SK-N-SH (cell line): ENCODE results near the gene AACS.

Source experiments
- EZH2phosphoT487 ChIP-seq: fragments of 200-600 bp; sonication (generic); IDR thresholded peaks from 2 replicates; pipeline ENCODE4 v1.6.1; 2017; ENCODE audit warnings: low read depth, mixed run types, mild to moderate bottlenecking, antibody characterized with exemption, moderate library complexity, borderline replicate concordance
- GABPA ChIP-seq: IDR thresholded peaks from 2 replicates; pipeline ENCODE4 v1.4.0; 2012; ENCODE audit warnings: low read depth, mild to moderate bottlenecking
- MAX ChIP-seq: IDR thresholded peaks from 2 replicates; pipeline ENCODE4 v1.4.0; 2012; ENCODE audit warnings: low read depth
- POLR2AphosphoS5 ChIP-seq: IDR thresholded peaks from 2 replicates; pipeline ENCODE4 v1.6.1; 2012; ENCODE audit warnings: low read depth, low read length
- RAD21 ChIP-seq: IDR thresholded peaks from 2 replicates; pipeline ENCODE4 v1.6.1; 2012; ENCODE audit warnings: mild to moderate bottlenecking, low read length
- REST ChIP-seq: IDR thresholded peaks from 2 replicates; pipeline ENCODE4 v1.6.1; 2012; ENCODE audit warnings: mild to moderate bottlenecking, low read depth, low read length, moderate library complexity
- SIN3A ChIP-seq: IDR thresholded peaks from 2 replicates; pipeline ENCODE4 v1.6.1; 2012; ENCODE audit warnings: low read depth, mild to moderate bottlenecking, low read length, moderate library complexity, borderline replicate concordance
- SMC3 ChIP-seq: IDR thresholded peaks from 2 replicates; pipeline ENCODE4 v1.6.1; 2012; ENCODE audit warnings: low read depth, low read length, improper control_type of control experiment
- TAF1 ChIP-seq: IDR thresholded peaks from 2 replicates; pipeline ENCODE4 v1.6.1; 2012; ENCODE audit warnings: low read depth, mild to moderate bottlenecking, low read length, moderate library complexity, borderline replicate concordance
- USF2 ChIP-seq: fragments of 150-350 bp; IDR thresholded peaks from 2 replicates; pipeline ENCODE4 v1.6.1; 2017; ENCODE audit warnings: antibody characterized with exemption, low read length, low read depth, borderline replicate concordance
- ZBTB33 ChIP-seq: IDR thresholded peaks from 2 replicates; pipeline ENCODE4 v1.4.0; 2012; ENCODE audit warnings: low read depth, borderline replicate concordance
- TF ChIP-seq, protein P1 (sequence below): fragments of 200-600 bp; sonication (generic); IDR thresholded peaks from 2 replicates; pipeline ENCODE4 v1.6.1; 2017; ENCODE audit warnings: antibody characterized with exemption, mild to moderate bottlenecking, moderate library complexity
- TF ChIP-seq, protein P2 (sequence below): fragments of 150-350 bp; IDR thresholded peaks from 2 replicates; pipeline ENCODE4 v1.6.1; 2016; ENCODE audit warnings: mild to moderate bottlenecking, low read depth, low read length

- no peak for TF ChIP-seq ZBTB33
- no peak for TF ChIP-seq SMC3
- TF ChIP-seq, protein P1, sequence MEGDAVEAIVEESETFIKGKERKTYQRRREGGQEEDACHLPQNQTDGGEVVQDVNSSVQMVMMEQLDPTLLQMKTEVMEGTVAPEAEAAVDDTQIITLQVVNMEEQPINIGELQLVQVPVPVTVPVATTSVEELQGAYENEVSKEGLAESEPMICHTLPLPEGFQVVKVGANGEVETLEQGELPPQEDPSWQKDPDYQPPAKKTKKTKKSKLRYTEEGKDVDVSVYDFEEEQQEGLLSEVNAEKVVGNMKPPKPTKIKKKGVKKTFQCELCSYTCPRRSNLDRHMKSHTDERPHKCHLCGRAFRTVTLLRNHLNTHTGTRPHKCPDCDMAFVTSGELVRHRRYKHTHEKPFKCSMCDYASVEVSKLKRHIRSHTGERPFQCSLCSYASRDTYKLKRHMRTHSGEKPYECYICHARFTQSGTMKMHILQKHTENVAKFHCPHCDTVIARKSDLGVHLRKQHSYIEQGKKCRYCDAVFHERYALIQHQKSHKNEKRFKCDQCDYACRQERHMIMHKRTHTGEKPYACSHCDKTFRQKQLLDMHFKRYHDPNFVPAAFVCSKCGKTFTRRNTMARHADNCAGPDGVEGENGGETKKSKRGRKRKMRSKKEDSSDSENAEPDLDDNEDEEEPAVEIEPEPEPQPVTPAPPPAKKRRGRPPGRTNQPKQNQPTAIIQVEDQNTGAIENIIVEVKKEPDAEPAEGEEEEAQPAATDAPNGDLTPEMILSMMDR = no peak
- no peak for TF ChIP-seq RAD21
- no peak for TF ChIP-seq USF2
- TF ChIP-seq MAX = no peak
- TF ChIP-seq, protein P2, sequence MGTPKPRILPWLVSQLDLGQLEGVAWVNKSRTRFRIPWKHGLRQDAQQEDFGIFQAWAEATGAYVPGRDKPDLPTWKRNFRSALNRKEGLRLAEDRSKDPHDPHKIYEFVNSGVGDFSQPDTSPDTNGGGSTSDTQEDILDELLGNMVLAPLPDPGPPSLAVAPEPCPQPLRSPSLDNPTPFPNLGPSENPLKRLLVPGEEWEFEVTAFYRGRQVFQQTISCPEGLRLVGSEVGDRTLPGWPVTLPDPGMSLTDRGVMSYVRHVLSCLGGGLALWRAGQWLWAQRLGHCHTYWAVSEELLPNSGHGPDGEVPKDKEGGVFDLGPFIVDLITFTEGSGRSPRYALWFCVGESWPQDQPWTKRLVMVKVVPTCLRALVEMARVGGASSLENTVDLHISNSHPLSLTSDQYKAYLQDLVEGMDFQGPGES = no peak
- TF ChIP-seq REST = no peak
- no peak for TF ChIP-seq GABPA
- no peak for TF ChIP-seq SIN3A
- TF ChIP-seq TAF1 = no peak
- TF ChIP-seq POLR2AphosphoS5 = no peak
- TF ChIP-seq EZH2phosphoT487 = no peak
Measured at GRCh38 chr12:125055591-125055990, 9.6 kb upstream of the AACS start.
